ENCODE data around the gene GDPD5. TPM values are rescaled to one million over a fixed set of nuclear protein-coding genes. Genes with fewer than 3 reads are reported as not detected.

GDPD5 gene
- polyA plus RNA-seq, 6 donors from 2014 or later: 0.62 to 8.2 (median 2.2) TPM; not detected in 1

DNA sequence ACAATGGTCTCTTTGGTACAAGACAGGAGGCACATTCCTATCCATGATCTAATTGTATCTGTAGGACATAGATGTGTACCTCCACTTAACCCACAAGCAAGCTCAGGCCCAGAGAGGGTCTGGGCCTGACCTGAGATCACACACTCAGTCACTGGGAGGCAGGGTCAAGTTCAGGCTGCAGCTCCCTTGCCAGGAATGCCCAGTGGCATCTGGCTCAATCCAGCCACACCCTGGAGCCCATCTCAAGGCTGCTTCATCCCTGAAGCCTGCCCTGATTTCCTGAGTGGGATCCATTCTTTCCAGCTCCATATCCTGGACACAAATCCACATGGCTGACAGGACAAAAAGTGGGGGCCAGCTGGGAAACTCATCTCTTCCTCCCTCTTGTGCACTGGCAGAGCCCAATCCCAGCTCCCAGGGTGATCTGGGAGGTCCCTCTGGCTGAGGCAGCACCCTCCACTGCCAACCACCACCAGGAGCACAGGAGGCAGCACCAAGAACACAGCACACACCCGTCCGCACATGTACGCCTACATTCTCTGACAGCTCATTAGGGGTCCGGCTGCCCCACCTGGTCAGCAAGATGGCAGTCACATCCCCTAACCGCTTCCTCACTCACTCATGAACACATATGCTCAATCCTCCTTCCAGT, 53.5 kb downstream of the GDPD5 start:
- H3K4me3 Mint-ChIP-seq: no peak overlapping the region
- H3K27ac Mint-ChIP-seq: no peak overlapping the region
- peaks cover 8 to 20% (median 13%) of the 10 kb centered on the region in 3 donors for H3K4me1 Mint-ChIP-seq
- ATAC-seq (ENCODE audit: low read depth in 2 of 2) (no peak), DNase-seq (no peak)
- peaks cover 0 to 4% (median 0%) of the 10 kb centered on the region in 3 donors for H3K27me3 Mint-ChIP-seq
- H3K36me3 Mint-ChIP-seq: no peaks in the 10 kb centered on the region
- no peaks in the 10 kb centered on the region for H3K9me3 Mint-ChIP-seq

DNA sequence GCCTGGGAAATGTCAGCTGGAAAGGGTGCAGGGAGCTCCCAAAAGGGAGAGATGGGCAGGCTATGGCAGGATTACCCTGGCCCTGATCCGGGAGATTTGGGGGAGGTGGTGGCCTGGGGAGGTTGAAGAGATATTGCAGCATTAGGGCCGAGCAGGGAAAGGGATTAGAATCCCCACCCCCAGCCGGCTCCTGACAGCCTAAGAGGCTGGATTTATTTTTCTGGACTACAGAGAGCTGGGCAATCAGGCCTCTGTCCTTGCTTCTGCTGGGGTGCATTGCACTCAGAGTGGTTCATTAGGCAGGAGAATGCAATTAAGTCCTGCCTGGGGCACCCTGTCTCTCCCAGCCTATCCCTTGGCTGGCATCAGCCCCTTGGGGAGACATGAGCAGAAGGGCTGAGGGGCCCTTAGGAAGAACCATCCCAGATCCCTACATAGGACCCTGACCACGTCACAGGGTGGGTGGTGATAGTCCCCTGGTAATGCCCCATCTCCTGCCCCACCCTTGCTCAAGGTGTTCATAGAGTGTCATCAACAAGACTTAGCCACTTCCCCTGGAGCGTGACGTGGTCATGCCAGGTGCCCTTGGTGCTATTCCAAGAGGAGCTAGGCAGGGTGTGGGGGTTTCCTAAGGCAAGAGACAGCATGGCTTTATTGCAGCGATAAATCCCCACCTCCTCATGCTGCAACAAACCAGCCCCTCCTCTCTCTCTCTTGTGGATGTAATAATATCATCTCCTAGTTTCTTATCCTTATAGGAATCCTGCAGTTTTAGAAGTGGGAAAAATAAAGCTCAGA, 54.4 kb downstream of the GDPD5 start:
- ATAC-seq (ENCODE audit: low read depth in 2 of 2) (no peak), DNase-seq (no peak)
- no peaks in the 10 kb centered on the region for H3K9me3 Mint-ChIP-seq
- H3K4me1 Mint-ChIP-seq: peaks cover 13 to 20% (median 15%) of the 10 kb centered on the region in 3 donors
- H3K27me3 Mint-ChIP-seq: peaks cover 0 to 4% (median 0%) of the 10 kb centered on the region in 3 donors
- H3K36me3 Mint-ChIP-seq: no peaks in the 10 kb centered on the region
- H3K4me3 Mint-ChIP-seq: no peak overlapping the region
- H3K27ac Mint-ChIP-seq: no peak overlapping the region

DNA sequence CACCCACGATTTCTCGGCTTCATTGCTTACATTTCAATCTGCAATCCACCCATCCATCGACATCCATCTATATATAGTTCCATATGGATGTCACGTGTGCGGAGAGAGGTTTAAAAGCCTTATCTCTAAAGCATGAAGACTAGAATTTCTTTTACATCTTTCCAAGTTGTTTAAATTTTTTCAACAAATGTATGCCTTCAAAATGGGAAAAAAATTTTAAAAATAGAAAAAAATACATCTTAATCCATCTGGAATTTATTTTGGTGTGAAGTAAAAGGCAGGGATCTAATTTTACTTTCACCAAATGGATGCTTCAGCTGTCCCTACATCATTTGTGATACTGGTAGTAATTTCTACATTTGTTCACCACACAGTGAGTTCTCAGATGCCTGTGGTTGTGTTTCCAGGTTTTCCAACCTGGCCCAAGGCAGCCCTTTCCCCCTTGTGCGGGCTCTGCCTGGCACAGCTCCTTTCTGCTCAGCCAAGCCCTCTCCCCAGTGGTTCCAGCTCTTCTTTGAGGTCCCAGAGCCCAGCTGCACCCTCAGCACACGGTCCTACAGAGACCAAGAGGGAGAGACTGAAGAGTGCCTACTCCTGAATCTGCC, 55.2 kb downstream of the GDPD5 start:
- no peak for DNase-seq
- Mint-ChIP-seq H3K4me3 (no peak overlapping the region), H3K9me3 (no peaks in the 10 kb centered on the region), H3K27me3 (peaks cover 0 to 4% (median 0%) of the 10 kb centered on the region in 3 donors), H3K36me3 (no peaks in the 10 kb centered on the region), H3K27ac (no peak overlapping the region), H3K4me1 (peaks cover 13 to 15% (median 15%) of the 10 kb centered on the region in 3 donors)
- no peak for ATAC-seq (ENCODE audit: low read depth in 2 of 2)

DNA sequence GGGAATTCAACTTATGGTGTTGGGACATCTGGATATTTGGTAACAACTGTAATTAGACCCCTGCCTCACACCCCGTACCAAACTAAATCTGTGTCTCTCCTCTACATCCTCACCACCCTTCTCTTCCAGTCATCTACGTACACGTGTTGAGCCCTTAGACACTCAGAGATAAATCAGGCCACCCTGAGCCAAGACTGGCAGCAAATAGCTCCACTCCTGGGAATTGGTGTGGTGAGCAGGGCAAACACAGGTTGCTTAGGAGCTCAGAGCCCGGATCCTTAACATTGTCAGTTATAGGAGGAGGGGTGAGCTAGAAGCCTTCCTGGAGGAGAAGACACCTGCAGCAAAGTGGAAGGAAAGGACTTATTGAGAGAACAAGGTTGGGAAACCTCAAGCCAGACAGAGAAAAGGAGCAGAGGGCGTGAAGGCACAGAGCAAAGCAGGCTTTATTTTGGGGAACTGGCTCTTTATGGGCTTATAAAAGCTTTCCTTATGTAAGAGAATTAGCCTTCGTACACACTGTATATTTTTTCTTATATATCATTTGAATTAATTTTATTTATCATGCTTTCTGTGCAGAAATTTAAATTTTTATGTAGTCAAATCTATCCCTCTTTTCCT, 55.8 kb downstream of the GDPD5 start:
- Mint-ChIP-seq H3K27me3 (peaks cover 0 to 3% (median 0%) of the 10 kb centered on the region in 3 donors), H3K4me3 (no peak overlapping the region), H3K4me1 (peaks cover 6 to 10% (median 8%) of the 10 kb centered on the region in 3 donors), H3K36me3 (no peaks in the 10 kb centered on the region), H3K27ac (peak overlapping the region in 2 of 6 donors; percentile 0 to 80), H3K9me3 (no peaks in the 10 kb centered on the region)
- ATAC-seq (ENCODE audit: low read depth in 2 of 2) (no peak), DNase-seq (no peak)

DNA sequence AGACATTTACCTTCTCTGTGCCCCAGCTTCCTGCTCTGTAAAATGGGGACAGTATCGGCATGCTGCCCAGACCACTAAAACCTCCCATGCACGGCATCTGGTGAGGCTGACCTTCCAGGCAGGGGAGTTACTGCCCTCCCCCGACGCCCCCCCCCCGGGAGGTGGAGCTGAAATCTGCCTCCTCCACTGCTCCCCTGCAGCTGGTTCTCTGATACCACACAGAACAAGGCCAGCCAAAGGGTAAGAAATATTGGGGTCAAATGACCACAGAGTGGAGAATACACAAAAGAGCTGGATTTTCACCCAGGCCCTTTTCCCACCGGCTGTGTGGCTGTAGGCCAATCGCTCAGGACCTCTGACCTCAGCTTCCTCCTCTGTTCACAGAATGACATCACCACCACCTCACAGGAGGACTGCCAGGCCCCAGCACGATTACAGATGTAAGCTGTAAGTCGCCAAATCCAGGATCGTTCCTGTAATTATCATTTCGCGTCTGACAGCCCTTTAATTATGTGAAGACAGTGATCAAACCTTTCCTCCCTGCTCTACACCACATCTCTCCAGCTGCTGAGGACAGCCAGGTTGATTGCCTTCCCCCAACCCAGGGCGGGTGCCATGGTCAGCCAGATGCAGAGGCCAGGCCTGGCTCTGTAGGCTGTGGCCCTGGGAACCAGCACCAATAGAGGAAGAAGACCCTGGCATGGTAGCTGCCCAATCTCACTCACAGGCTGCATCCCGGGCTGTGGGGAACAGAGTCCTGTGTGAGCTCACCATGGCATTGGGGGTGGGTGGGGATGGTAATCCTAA, 57.0 kb downstream of the GDPD5 start:
- Mint-ChIP-seq H3K27ac (no peak overlapping the region), H3K36me3 (no peaks in the 10 kb centered on the region), H3K4me1 (peaks cover 0 to 7% (median 1%) of the 10 kb centered on the region in 3 donors), H3K27me3 (no peaks in the 10 kb centered on the region), H3K9me3 (no peaks in the 10 kb centered on the region), H3K4me3 (no peak overlapping the region)
- ATAC-seq (ENCODE audit: low read depth in 2 of 2) (no peak), DNase-seq (no peak)

DNA sequence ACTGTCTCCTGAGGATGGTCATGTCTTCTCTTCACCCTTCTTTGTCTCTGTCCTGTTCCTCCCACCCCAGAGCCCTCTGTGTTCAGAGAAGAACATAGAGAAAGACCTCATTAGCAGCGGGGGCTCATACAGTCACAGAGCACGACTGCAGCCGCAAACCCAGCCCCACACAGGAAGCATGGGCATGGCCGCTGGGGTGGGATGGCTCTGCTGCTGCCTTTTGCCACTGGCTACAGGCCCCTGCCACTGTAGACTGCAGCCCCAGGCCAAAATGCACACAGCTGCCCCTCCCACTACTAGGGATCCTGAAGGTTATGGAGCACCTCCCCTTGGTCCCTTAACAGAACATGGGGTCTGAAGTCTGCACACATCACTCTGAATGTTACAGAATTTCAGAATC, 57.9 kb downstream of the GDPD5 start:
- Mint-ChIP-seq H3K4me1 (peaks cover 0 to 7% (median 1%) of the 10 kb centered on the region in 3 donors), H3K9me3 (no peaks in the 10 kb centered on the region), H3K36me3 (no peaks in the 10 kb centered on the region), H3K27ac (peak overlapping the region in 2 of 6 donors; percentile 16 to 73), H3K4me3 (no peak overlapping the region), H3K27me3 (no peaks in the 10 kb centered on the region)
- DNase-seq: no peak
- no peak for ATAC-seq (ENCODE audit: low read depth in 2 of 2)

DNA sequence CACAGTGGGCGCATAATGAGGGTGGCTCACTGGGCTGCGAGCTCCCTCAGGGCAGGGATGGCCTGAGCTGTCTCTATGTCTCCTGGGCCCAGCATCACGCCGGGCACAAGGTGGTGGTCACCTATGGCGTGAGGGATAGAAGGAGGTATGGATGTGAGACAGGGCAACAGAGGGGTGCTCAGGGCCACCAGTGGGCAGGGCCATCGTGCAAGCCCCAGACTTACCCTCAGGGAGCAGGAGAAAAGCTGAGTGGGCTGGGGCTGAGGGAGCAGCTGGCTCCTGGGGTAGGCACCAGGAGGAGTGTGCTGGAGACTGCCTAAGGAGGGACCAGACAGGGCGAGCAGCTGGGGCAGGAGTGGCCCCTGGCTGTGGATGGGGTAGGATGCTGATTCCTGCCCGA, 58.4 kb downstream of the GDPD5 start:
- H3K27ac Mint-ChIP-seq: no peak overlapping the region
- no peak for ATAC-seq (ENCODE audit: low read depth in 2 of 2)
- H3K4me1 Mint-ChIP-seq: peaks cover 0 to 7% (median 1%) of the 10 kb centered on the region in 3 donors
- DNase-seq: no peak
- no peaks in the 10 kb centered on the region for H3K27me3 Mint-ChIP-seq
- no peaks in the 10 kb centered on the region for H3K36me3 Mint-ChIP-seq
- no peaks in the 10 kb centered on the region for H3K9me3 Mint-ChIP-seq
- no peak overlapping the region for H3K4me3 Mint-ChIP-seq

DNA sequence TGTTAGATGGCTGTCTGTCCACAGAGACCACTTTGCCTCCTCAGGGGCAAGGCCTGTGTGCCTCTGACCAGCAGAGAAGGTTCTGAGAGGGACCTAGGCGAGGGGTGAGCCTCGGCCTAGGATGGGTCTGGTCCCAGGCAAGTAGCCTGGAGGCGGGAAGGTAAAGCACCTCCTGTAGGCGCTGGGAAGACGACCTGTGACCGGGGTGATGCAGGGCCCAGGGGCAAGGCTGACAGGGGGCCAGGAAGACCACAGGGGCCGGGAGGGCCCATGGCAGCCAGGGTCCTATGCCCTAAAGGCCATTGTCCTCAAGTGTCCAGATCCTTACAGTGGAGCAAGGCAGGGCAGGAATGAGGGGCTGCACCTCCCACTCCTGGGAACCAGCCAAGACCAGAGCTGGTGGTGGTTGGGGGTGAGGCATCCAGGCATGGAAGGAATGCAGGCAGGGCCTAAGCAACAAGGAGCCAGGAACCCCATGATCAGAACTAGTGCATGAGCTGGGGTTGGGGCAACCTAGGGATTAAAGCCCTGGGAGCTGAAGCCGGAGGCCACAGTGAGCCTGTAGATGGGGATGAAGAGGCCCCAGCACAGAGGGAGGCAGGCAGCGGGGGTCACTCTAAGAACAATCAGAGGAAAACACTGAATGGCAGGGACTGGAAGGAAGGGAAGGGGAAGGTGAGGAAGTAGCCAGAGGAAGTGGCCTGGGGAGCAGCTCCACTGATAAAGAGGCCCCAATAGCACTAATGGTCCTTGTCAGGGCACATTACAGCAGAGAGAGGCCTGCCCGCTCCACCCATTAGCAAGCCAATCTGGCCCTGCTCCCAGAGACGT, 59.8 kb downstream of the GDPD5 start:
- no peak for DNase-seq

DNA sequence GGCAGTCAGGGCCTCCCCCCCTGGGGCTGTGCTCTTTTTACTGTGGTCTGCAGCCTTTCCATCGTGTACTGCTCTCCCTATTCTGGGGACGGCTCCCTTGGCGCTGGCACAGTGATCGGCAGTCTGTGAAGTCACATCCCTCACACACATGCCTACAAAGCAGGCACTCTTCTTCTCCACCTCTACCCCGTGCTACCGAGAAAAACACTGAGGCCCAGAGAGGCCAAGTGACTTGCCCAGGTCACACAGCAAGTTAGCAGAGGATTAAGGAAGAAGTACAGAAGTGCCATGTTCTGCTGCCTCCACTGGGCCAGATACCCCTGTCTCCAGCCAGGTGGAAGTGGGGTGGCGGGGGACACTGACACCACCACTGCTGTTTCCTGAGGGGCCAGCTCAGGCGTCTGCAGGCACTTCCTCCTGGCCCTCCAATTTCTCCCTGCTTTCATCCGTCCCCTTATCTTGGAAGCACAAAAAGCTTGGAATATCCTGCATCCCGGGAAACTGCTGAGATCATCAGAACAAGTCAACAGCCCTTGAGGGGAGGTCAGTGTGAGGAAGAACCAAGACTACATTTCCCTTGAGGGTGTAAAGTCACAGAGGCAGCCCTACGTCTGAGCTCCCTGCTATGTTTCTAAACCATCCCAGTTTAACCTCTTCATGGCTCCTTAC, 62.5 kb downstream of the GDPD5 start:
- no peaks in the 10 kb centered on the region for H3K27me3 Mint-ChIP-seq
- DNase-seq: no peak
- no peaks in the 10 kb centered on the region for H3K36me3 Mint-ChIP-seq
- H3K27ac Mint-ChIP-seq: peak overlapping the region in 1 of 6 donors; percentile 56
- H3K4me3 Mint-ChIP-seq: no peak overlapping the region
- no peaks in the 10 kb centered on the region for H3K9me3 Mint-ChIP-seq
- no peak for ATAC-seq (ENCODE audit: low read depth in 2 of 2)
- peaks cover 0 to 7% (median 1%) of the 10 kb centered on the region in 3 donors for H3K4me1 Mint-ChIP-seq

More for the DNA sequence above, 59.8 kb downstream of the GDPD5 start:
- ATAC-seq (ENCODE audit: low read depth in 2 of 2): no peak
- H3K27me3 Mint-ChIP-seq: no peaks in the 10 kb centered on the region
- peaks cover 0 to 7% (median 1%) of the 10 kb centered on the region in 3 donors for H3K4me1 Mint-ChIP-seq
- H3K4me3 Mint-ChIP-seq: no peak overlapping the region
- H3K9me3 Mint-ChIP-seq: no peaks in the 10 kb centered on the region
- H3K27ac Mint-ChIP-seq: peak overlapping the region in 2 of 6 donors; percentile 76 to 96
- no peaks in the 10 kb centered on the region for H3K36me3 Mint-ChIP-seq

DNA sequence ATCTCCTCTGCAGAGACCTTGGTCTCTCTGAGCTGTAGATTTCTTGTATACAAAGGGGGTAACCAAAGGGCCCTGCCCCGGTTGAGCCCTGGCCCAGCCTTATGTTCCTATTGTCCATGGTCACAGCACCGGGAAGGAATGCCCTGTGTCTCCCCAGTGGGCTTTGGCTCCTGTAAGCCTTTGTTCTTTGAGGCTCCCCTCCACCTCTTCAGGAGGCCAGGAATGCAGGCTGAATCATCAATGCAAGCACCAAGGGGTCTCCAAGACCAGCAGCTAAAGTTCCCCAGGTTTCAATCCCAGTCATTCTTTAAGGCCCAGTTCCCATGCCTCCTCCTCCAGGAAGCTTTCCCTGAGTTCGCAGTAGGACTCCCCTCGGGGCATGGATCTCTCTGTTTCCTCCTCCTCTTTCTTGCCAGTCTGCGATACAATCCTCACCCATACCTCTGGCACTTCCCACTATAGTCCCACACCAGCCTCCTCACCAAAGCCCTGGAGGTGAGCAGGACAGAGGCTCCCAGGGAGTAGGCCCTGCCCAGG, 63.6 kb downstream of the GDPD5 start:
- ATAC-seq (ENCODE audit: low read depth in 2 of 2) (no peak), DNase-seq (no peak)
- Mint-ChIP-seq H3K4me1 (peaks cover 0 to 7% (median 1%) of the 10 kb centered on the region in 3 donors), H3K36me3 (no peaks in the 10 kb centered on the region), H3K27ac (no peak overlapping the region), H3K9me3 (no peaks in the 10 kb centered on the region), H3K27me3 (no peaks in the 10 kb centered on the region), H3K4me3 (no peak overlapping the region)

DNA sequence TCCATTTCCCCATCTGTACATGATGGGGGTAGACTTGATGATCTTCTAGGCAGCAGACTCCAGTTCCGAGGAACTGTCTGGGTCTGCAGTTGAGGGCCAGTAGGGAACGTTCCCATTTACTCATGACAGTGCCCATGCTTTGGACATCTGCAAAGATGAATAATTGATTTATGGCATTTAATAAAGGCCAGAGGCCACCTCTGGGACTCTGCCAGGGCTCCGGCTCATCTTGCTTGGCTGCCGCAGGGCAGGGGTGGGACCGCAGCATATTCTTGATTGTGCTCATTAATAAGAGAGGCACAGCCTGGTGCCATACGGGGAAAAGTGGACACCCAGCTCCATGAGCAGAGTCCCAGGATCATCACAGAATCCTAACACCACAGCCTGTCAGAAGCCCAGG, 64.6 kb downstream of the GDPD5 start:
- Mint-ChIP-seq H3K27ac (peak overlapping the region in 1 of 6 donors; percentile 69), H3K9me3 (no peaks in the 10 kb centered on the region), H3K27me3 (peaks cover 0 to under 1% (median 0%) of the 10 kb centered on the region in 3 donors), H3K36me3 (no peaks in the 10 kb centered on the region), H3K4me1 (peaks cover 0 to 1% (median 0%) of the 10 kb centered on the region in 3 donors), H3K4me3 (no peak overlapping the region)
- DNase-seq: no peak
- no peak for ATAC-seq (ENCODE audit: low read depth in 2 of 2)
